Stimulated activated CD8-positive, alpha-beta memory T cell treated with anti-CD3 and anti-CD28 coated beads, Interleukin-4, amount 100 ng/mL, for 4 hours (primary cell): Measurements from ENCODE around the gene TIGD1.
"Not testable (repeated sequence)": the region's sequence is repeated elsewhere in the genome, so short reads cannot be mapped to it uniquely, and the experiment has no call there.

ENCODE experiments used
- DNase-seq, 2 donors: peaks; one replicate each; pipeline ENCODE4 v3.0.0-alpha.2; 2020; ENCODE audit warnings: low read depth in 2 of 2, low spot score in 1 of 2

The TIGD1 gene

GRCh38 chr2:232570481-232570880 lies 20.1 kb upstream of the TIGD1 start:
- not testable (repeated sequence) for DNase-seq

- DNase-seq: no peak
These were observed 19.2 kb upstream of the TIGD1 start for GRCh38 chr2:232569541-232569940.

- no peak for DNase-seq
These were observed 17.8 kb upstream of the TIGD1 start for GRCh38 chr2:232568161-232568560.

- DNase-seq: no peak
These were observed 17.4 kb upstream of the TIGD1 start for GRCh38 chr2:232567721-232568120.

- no peak for DNase-seq
These were observed 13.2 kb upstream of the TIGD1 start for GRCh38 chr2:232563580-232563979.

- no peak for DNase-seq
These were observed 12.3 kb upstream of the TIGD1 start for GRCh38 chr2:232562515-232563151.

GRCh38 chr2:232556426-232556825 lies 6.1 kb upstream of the TIGD1 start:
- no peak for DNase-seq

GRCh38 chr2:232551776-232552175 lies 1.4 kb upstream of the TIGD1 start:
- no peak for DNase-seq

GRCh38 chr2:232551250-232551638 lies 887 bp upstream of the TIGD1 start:
- DNase-seq: no peak

- DNase-seq: no peak
These were observed 553 bp downstream of the TIGD1 start for GRCh38 chr2:232549655-232550353.

GRCh38 chr2:232547991-232548390 lies 2.4 kb downstream of the TIGD1 start:
- DNase-seq: no peak

GRCh38 chr2:232545511-232546375 lies 4.6 kb downstream of the TIGD1 start:
- no peak for DNase-seq

- no peak for DNase-seq
These were observed 5.7 kb downstream of the TIGD1 start for GRCh38 chr2:232544674-232545073.

- DNase-seq: no peak
These were observed 6.3 kb downstream of the TIGD1 start for GRCh38 chr2:232543928-232544631.

- DNase-seq: no peak
These were observed 6.9 kb downstream of the TIGD1 start for GRCh38 chr2:232543491-232543890.

- DNase-seq: no peak
These were observed 7.5 kb downstream of the TIGD1 start for GRCh38 chr2:232542715-232543467.

- no peak for DNase-seq
These were observed 8.2 kb downstream of the TIGD1 start for GRCh38 chr2:232541961-232542714.

GRCh38 chr2:232541195-232541960 lies 9.0 kb downstream of the TIGD1 start:
- DNase-seq: no peak

GRCh38 chr2:232540441-232541041 lies 9.8 kb downstream of the TIGD1 start:
- DNase-seq: no peak
